Urothelium cell line (cell line): ENCODE results near the gene KRTAP1-3.
"Not testable (repeated sequence)": the region's sequence is repeated elsewhere in the genome, so short reads cannot be mapped to it uniquely, and the experiment has no call there.

ENCODE experiments used
- DNase-seq: peaks from one replicate; pipeline ENCODE4 v3.0.0; 2011; ENCODE audit warnings: low spot score, mixed read lengths
- FAIRE-seq: peaks from 2 replicates; lab custom pipeline; 2011; peaks lifted over from hg19 to GRCh38; lab: Jason Lieb, UNC

The KRTAP1-3 gene

GRCh38 chr17:41055130-41055529 is 20.5 kb upstream of the KRTAP1-3 start, which contains the start of gene KRTAP2-2:
Gene KRTAP2-2 (minus strand): TSS chr17:41055230. CDS start chr17:41055211, 19 bp downstream.
- DNase-seq, FAIRE-seq: not testable (repeated sequence)

DNA sequence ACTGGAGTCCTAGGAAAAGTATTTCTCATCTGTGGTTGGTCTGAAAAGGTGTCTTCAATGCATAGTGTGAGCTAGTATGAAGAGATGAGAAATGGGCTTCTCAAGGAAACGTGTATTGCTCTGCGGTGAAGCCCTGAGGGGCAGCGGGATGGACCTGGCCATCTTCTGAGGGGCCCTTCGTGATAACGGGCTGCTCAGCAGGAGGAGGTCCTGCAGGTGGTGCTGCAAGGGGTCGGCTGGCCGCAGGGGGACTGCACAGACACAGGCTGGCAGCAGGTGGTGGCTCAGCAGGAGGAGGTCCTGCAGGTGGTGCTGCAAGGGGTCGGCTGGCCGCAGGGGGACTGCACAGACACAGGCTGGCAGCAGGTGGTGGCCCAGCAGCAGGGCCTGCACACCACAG is 19.9 kb upstream of the KRTAP1-3 start:
- DNase-seq, FAIRE-seq: not testable (repeated sequence)

- FAIRE-seq (no peak), DNase-seq (no peak)
Observed at GRCh38 chr17:41054025-41054424, 19.4 kb upstream of the KRTAP1-3 start.

DNA sequence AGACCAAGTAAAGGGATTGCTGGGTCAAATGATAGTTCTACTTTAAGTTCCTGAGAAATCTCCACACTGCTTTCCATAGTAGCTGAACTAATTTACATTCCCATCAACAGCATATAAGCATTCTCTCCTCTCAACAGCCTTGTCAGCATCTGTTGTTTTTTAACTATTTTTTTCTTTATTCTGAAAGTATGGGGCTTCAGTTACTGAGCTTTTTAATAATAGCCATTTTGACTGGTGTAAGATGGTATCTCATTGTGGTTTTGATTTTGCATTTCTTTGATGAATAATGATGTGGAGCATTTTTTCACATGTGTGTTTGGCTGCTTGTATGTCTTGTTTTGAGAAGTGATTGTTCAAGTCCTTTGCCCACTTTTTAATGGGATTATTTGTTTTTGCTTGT is 17.9 kb upstream of the KRTAP1-3 start:
- DNase-seq (no peak), FAIRE-seq (no peak)

- DNase-seq: peak; percentile 36
- FAIRE-seq: no peak
Observed at GRCh38 chr17:41049110-41049509, 14.4 kb upstream of the KRTAP1-3 start.

DNA sequence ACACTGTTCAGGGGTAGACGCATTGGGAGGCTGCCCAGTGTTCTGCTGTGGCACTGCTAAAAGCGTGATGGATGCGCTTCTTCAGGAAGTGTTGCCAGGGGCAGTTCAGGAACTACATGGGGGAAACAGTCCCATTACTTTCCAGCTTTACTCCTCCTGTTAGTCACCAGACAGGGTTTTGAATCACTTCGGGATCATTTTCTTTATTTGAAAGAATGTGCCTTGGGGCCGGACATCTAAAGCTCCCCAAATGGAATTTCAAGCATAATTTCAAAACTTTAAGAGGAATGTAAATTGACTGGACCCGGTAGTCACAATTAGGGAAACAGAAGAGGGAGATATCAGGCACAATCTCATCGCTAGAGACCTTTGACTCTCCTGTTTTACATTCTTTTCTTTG is 13.8 kb upstream of the KRTAP1-3 start:
- DNase-seq (no peak), FAIRE-seq (peak; percentile 73)

DNA sequence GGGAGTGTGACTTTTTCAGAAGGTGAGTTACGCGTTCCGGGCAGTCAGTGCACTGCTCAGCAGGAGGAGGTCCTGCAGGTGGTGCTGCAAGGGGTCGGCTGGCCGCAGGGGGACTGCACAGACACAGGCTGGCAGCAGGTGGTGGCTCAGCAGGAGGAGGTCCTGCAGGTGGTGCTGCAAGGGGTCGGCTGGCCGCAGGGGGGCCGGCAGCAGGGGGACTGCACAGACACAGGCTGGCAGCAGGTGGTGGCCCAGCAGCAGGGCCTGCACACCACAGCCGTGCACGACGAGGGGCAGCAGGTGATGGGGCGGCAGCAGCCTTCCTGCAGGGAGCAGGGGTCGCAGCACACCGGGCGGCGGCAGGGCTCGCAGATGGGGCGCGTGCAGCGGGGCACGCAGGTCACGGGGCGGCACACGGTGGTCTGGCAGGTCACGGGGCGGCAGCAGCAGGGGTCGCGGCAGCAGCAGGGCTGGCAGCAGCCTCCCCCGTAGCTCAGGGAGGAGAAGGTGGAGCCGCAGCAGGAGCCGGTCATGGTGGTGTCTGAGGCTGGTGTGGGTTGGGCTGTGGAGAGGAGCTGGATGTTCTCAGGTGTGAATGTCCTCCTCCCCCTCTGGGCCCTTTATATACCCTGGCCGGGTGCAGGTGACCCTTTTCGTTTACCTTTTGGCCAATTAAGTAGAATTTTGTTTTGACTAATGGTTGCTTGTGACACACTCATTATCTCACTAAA is 12.2 kb upstream of the KRTAP1-3 start, which contains the start of gene KRTAP2-1:
TSS of gene KRTAP2-1 (minus strand) at position 582 of the 731 bp plus-strand sequence. CDS start at position 533, 49 bp downstream.
- not testable (repeated sequence) for DNase-seq, FAIRE-seq

GRCh38 chr17:41042953-41043352 is 8.3 kb upstream of the KRTAP1-3 start:
- FAIRE-seq (no peak), DNase-seq (no peak)

- peak; percentile 92 for FAIRE-seq
- not testable (repeated sequence) for DNase-seq
Observed at GRCh38 chr17:41040783-41041571, 6.3 kb upstream of the KRTAP1-3 start, which contains the start of gene KRTAP1-1. Gene KRTAP1-1 (minus strand): TSS chr17:41041450. CDS start chr17:41041397, 53 bp downstream.

GRCh38 chr17:41037853-41038350 is 3.2 kb upstream of the KRTAP1-3 start:
- FAIRE-seq (no peak), DNase-seq (no peak)

- peak; percentile 70 for FAIRE-seq
- DNase-seq: no peak
Observed at GRCh38 chr17:41029633-41030245, 4.9 kb downstream of the KRTAP1-3 start, which contains the start of gene KRTAP1-4. Gene KRTAP1-4 (minus strand): TSS chr17:41030195. CDS start chr17:41030078, 117 bp downstream.

- no peak for DNase-seq
- no peak for FAIRE-seq
Observed at GRCh38 chr17:41026715-41027471, 7.8 kb downstream of the KRTAP1-3 start, which contains the start of gene KRTAP1-5. Gene KRTAP1-5 (minus strand): TSS chr17:41027208. CDS start chr17:41027155, 53 bp downstream.

DNA sequence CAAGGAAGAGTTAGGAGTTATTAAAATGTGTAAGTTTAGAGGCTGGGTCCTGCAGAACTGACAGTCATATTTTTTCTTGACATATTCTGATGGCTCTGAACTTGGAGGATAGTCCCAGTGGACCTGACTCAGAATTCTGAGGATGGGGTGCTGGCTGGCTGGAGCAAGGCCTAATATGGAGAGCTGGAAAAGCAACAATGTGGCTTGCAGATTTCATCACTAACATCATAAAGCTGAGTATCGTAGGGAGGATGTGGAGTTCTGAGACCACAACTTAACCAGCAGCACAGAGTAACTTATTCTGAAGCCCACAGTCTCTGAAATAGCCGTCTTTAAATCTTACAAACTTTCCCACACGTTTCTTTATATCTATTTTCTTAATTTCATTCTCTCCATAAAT is 10.0 kb downstream of the KRTAP1-3 start:
- FAIRE-seq: no peak
- no peak for DNase-seq

DNA sequence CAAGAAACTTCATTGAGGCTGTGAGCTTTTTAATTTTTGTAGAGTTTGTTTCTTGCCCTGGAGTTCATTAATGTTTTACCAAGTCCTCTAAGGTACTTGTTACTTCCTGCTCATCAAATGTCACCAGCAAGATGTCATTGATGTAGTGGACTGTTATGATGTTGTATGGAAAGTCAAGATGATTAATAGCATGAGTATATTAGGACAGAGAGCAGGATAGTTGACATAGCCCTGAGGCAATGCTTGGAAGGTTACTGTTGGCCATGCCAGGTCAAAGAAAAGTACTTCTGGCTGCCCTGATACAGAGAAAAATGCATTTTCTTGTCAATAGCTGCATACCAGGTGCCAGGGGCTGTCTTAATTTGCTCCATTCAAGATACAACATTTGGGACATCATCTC is 14.3 kb downstream of the KRTAP1-3 start:
- DNase-seq: no peak
- FAIRE-seq: no peak

DNA sequence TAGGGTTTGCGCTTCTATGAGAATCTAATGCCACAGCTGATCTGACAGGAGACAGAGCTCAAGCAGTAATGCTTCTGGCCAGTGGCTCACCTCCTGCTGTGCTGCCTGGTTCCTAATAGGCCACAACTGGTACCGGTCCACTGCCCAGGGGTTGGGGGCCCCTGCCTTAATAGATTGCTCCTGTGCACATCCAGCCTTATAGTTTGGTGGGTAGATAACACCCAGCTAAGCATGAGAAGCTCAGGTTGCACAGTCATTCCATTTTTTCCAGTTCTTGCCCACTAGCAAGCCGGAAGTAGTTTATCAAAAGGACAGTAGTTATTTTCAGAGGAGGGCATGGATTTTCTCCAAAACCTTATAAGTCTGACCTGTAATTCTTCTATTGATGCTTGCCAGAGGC is 15.3 kb downstream of the KRTAP1-3 start:
- DNase-seq: no peak
- FAIRE-seq: no peak

DNA sequence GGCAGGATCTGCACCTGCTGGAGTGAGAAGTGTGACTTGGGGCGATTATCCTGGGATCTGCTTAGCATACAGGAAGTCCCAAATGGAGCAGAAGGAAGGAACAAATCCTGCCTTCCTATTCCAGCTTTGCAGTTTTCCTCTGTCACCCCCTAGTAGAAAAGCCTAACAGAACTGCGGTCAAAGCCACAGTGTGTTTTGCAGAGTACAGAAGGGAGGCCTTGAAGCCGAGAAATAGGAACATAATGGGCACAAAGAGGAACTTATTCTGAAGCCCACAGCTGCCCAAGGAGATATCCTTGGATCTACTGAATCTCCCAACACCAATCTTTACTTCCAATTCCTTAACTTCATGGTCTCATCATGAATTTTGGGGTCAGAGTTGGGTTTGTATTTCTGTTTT is 16.1 kb downstream of the KRTAP1-3 start:
- FAIRE-seq: no peak
- DNase-seq: no peak

- FAIRE-seq (no peak), DNase-seq (no peak)
Observed at GRCh38 chr17:41016578-41017215, 18.0 kb downstream of the KRTAP1-3 start.

- FAIRE-seq: no peak
- DNase-seq: no peak
Observed at GRCh38 chr17:41015454-41015853, 19.2 kb downstream of the KRTAP1-3 start.

DNA sequence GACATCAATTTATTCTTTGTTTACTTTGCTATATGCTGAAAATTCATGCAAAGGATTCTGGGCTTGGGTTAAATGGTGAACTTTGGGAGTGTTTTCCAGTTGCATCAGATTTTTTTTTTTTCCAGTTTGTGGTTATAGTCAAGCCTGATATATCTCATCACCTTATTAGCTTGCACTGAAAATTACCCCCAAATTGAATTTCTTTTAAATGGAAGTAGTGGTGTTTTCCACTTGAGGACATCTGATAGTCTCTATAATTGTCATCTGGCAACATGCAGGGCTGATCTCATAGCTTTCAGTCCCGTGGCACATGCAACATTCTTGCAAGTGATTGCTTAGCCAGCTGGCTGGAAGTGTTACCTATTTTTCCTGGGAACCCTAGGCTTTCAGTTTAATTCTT is 21.1 kb downstream of the KRTAP1-3 start:
- FAIRE-seq (no peak), DNase-seq (no peak)

DNA sequence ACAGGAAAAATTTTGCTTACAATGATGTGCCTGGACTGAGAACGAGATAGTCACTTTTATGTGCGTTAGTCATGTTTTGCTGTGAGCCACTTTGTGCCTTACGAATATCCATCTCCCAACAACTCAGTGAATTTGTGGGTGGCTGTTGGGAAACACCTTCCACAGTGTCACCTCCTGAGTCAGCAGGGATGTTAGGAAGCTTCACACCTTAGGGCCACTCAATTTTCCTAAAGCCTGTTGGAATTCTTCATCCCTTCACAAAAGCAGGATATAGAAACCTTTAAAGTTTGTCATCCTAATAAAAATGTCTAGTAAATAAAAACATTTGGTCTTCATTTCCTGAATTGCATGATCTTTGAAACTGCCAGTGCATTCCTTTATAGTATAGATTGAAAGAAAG is 21.5 kb downstream of the KRTAP1-3 start:
- no peak for FAIRE-seq
- no peak for DNase-seq
